Measurements from ENCODE around the gene CRTAC1.
"Not testable (repeated sequence)": the region's sequence is repeated elsewhere in the genome, so short reads cannot be mapped to it uniquely, and the experiment has no call there.

Gene CRTAC1

DNA sequence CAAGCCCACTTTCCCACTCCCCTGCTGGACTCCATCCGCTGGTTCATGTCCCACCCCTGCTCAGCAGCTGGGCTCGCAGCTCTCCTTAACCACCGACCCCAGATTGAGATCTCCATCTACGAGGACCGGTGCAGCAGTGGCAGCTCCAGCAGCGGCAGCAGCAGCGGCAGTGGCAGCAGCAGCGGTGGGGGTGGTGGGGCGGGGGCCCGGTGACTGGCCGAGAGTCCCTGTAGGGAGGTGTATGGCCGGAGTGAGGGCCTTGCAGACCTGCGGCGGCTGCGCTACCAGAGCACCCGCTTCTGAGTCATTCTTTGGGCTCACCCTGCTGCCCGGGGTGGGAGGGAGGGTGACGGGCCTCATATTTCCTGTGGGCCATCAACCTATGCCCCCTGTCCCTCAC lies 164.9 kb downstream of the CRTAC1 start:
- DNase-seq: no peak

DNA sequence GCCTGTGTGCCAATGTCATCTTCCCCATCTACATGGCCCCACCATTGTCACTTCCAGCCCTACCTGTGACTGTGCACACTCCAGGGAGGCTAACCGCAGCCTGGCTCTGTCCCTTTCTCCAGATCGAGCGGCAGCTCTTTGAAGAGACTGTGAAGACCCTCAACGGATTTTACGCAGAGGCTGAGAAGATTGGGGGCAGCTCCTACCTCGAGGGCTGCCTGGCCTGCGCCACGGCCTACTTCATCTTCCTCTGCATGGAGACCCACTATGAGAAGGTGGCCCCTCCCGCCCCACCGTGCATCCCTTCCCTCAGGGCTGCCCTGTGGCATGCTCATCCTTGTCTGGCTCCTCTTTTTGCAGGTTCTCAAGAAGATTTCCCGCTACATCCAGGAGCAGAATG lies 166.6 kb downstream of the CRTAC1 start:
- DNase-seq: no peak

- no peak for DNase-seq
Measured at GRCh38 chr10:97861924-97862323, 168.5 kb downstream of the CRTAC1 start.

- DNase-seq: no peak
Measured at GRCh38 chr10:97861097-97861750, 169.2 kb downstream of the CRTAC1 start.

DNA sequence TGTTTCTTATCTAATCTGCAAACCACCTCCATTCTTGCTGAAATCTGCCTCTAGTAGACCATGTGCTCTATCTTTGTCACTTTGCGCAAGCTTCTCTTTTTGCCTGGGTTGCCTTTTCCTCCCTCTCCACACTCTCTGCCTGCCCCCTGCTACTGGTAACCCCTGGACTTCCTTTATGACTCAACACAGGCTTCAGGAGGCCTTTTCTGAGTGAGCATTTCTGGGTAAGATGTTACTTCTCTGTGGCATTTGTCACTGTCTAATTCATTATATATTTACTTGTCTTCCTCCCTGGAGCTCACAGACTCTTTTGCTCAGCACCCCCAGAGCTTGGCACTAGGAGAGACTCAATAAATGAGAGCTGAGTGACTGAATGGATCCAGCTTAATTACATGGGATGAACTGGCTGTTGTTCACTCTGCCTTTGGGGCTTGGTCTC lies 172.4 kb downstream of the CRTAC1 start:
- no peak for DNase-seq

DNA sequence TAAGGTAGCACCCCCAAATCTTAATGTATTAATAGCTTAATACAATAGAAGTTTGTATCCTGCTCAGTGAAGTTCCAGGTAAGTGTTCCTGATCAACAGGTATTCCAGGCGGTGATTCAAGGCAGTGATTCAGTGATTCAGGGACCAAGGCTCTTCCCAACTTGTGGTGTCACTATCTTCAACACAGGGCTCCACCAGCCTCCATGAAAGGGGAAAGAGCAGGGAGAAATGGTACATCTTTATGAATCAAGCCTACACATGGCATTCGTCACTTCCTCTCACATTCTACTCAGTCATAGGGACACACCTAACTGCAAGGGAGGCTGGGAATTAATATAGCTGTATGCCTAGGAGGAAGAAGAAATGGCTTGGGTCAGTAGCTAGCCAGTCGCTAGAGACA lies 175.7 kb downstream of the CRTAC1 start:
- DNase-seq: no peak

- DNase-seq: no peak
Measured at GRCh38 chr10:97852840-97853405, 177.5 kb downstream of the CRTAC1 start.

DNA sequence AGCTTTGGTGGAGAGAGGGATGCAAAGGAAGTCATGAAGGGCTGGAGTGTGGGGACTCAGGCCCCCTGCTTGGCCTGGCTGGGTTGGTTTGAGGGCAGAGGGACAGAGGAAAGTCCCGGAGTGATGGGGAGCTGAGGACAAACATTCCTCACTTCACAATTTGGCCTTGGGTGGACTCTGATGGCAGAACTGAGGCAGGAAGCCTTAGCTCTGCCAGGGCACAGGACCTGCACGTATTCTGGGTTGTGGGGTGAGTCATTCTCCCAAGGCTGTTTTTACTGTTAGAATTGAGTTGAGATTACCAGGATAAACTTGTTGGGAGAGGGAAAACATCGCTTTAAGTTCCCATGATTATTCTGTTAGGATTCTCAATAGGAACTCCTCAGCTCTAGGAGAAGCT lies 178.1 kb downstream of the CRTAC1 start:
- DNase-seq: no peak

DNA sequence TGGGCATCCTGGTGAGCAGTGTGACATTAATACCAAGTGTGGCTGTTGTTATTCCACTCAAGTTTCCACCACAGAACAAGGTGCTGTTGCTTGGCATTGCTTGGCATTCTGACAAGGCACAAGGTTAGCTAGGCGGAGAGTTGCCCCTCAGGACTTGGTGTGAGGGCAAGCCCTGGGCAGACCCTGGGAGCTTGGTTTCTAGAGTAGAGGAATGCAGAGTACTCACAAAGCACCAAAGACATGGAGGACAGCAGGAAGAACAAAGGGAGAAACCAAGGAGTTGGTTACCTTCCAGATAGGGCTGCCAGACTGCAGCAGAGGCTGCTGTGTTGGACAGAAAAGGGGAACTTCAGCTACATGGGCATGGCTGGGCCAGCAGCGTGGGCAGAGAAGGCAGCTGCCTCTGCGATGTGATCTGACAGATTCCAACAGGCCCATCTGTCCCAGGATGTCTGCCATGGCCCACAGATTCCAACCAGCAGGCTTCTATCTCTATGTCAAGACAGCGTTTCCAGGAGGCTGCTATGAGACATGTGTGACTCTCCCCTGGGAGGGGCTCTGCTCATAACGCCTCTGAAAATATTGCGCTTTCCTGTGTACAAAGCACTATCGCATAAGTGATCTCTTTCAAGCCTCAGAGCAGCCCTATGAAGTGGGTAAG lies 178.9 kb downstream of the CRTAC1 start:
- no peak for DNase-seq

DNA sequence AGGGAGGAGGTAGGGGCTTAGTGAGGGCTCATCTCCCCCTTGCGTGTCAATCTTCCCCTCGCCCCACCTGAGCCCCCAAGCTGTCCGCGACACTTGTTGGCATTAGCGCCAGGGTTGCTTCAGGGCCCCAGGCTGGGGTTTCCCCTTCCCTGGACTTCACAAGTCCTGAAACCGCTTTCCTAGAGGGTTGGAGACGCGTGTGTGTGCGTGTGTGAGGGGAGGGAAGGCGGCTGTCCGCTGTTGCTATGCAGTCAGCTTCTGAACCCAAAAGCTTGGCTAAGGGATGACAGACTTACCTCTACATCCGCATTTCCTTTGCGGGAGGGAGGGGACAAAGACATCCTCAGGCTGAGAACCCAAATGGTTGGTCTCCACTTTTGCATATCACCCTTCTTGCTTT lies 180.0 kb downstream of the CRTAC1 start:
- no peak for DNase-seq

GRCh38 chr10:97849687-97850402 lies 180.6 kb downstream of the CRTAC1 start, which contains the start of gene GOLGA7B:
Gene GOLGA7B, plus strand, starts transcription at chr10:97849843. Its CDS starts 461 bp downstream, at chr10:97850304.
- DNase-seq: peak; percentile 66

GRCh38 chr10:97849103-97849686 lies 181.2 kb downstream of the CRTAC1 start:
- no peak for DNase-seq

DNA sequence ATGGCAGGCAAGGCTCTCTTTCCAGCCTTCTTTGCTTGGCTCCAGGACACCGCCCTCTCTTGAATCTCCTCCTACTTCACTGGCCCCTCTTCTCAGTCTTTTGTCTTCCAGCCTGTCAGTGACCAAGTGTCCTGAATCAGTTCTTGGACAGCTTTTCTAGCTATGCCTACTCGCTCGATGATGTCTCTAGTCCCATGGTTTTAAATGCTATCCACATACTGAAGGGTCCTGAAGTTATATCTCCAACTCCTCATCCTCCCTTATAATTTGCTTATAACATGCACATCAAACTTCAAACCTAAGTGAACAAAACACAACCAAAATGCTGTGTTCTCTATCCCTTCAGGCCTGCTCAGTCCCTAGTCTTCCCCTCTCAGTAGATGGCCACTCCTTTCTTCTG lies 185.7 kb downstream of the CRTAC1 start:
- no peak for DNase-seq

- not testable (repeated sequence) for DNase-seq
Measured at GRCh38 chr10:97843972-97844371, 186.4 kb downstream of the CRTAC1 start.

DNA sequence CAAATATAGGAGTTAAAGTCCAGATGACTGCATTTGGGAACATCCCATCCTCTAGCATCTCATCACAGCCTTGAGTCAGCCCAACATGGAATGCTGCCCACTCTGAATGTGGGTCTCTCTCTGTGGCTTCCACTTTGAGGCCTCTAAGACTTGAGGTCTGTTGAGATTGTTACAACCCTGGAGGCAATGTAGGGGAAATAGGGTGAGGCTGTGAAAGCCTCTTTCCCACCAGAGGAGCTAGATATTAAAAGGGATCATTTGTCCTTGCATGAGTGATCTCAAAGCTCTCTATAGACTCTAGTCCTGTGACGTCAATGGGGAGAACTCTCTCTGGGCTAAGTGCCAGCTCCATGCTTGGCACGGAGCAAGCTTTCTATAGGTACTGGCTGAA lies 187.1 kb downstream of the CRTAC1 start:
- DNase-seq: no peak

DNA sequence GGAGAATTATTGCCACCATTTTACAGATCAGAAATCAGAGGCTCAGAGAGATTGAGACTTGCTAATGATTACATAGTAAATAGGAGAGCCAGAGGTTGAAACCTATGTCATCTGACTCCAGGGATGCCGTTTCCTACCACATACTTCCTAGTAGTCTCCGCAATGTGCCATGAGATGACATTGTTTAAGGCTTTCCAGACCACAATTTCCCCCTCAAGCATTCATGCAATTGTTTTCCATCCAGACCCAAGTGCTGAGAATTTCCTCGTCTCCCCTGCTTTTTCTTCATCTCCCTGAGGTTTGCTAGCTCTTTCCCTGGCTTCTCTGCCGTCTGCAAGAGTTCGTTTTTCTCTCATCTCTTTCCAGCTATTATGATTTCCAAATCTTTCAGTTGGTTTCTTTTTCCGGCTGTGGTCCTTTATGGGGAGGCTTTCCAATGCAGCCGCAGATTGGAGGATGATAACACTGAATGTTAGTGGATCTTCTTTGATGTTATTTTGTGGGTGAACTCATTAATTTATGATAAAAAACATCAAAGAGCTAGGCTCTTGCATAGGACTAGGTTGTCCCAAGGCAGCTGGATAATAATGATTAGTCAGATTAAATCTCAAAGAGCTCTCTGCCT lies 187.7 kb downstream of the CRTAC1 start:
- no peak for DNase-seq

DNA sequence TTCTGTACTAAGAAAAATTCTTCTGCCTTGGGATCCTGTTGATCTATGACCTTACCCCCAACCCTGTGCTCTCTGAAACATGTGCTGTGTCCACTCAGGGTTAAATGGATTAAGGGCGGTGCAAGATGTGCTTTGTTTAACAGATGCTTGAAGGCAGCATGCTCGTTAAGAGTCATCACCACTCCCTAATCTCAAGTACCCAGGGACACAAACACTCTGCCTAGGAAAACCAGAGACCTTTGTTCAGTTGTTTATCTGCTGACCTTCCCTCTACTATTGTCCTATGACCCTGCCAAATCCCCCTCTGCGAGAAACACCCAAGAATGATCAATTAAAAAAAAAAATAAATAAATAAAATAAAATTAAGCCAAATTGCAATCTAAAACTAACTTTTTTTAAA lies 188.3 kb downstream of the CRTAC1 start:
- DNase-seq: not testable (repeated sequence)

DNA sequence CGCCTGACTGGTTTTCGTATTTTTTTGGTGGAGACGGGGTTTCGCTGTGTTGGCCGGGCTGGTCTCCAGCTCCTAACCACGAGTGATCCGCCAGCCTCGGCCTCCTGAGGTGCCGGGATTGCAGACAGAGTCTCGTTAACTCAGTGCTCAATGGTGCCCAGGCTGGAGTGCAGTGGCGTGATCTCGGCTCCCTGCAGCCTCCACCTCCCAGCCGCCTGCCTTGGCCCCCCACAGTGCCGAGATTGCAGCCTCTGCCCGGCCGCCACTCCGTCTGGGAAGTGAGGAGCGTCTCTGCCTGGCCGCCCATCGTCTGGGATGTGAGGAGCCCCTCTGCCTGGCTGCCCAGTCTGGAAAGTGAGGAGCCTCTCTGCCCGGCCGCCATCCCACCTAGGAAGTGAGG lies 189.3 kb downstream of the CRTAC1 start:
- DNase-seq: not testable (repeated sequence)

- DNase-seq: no peak
Measured at GRCh38 chr10:97838091-97838490, 192.3 kb downstream of the CRTAC1 start.

- no peak for DNase-seq
Measured at GRCh38 chr10:97836446-97836845, 194.0 kb downstream of the CRTAC1 start.

DNA sequence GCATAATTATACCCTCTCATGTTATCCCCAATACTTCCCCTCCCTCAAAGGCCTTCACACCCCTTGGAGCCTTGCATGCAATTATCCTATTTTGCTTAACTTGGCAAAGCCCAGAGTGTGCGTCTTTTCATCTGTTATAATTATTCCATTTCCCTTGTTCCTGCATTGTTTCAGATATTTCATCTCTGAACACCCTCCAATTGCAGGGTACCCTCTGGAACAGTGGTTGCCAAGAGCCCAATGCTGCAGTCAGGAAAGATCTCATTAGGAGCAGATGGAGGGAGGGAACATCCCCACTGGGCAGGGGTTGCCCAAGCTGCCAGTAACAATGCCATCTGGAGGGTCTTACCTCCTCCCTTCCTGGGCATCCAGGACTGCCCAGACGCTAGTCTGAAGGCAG lies 199.2 kb downstream of the CRTAC1 start:
- DNase-seq: no peak

DNA sequence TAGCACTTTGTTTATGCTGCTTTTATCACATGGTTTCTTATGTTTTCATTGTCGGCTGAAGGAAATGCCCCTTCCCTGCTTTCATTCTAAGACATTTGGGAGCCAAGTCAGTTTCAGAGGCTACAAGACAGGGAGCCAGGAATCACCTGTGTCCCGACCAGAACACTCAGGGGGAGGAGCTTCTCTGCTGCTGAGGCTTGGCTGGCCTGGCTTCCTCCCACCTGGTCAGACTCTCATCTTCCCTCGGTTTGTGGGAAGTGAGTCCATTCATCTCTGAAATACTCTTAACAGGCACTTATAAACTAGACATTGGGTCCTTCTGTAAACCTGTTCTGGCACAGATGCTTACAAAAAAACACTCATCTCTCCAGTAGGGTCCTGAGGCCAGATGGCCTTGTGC lies 200.4 kb downstream of the CRTAC1 start:
- DNase-seq: no peak

DNA sequence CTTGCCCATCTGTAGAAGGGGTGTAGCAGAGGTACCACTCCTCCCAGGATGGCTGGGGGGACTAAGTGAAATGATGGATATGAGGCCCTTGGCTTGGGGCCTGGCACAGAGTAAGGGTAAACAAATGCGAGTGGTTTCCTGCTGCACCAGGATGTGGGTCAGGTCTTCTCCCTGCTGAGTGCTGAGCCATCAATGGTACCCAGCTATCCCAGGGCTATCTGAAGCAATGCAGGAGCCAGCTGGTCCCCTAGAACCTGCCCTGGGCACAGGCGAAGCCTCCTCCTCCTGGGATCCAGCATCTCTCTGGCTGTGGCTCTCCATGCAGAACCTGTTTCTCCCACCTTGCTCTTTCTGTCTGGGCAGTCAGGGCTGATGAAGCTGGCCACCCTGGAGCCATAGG lies 201.7 kb downstream of the CRTAC1 start:
- DNase-seq: no peak
